ENCODE data around the gene PRKG1. TPM values are rescaled to one million over a fixed set of nuclear protein-coding genes. Genes with fewer than 3 reads are reported as not detected.

Gene PRKG1
- total and polyA plus RNA-seq, 2 of the 4 experiments (the other 2 are of a cell fraction), result 3.5 to 18.3 TPM

- intact Hi-C loops (cut with micrococcal nuclease) (loop anchor here (5.0 kb wide), 1 partner anchor 190 kb away; no protein-coding TSS in a partner anchor), in situ Hi-C loops (cut with MboI; ENCODE audit: low sequenced_read_pairs) (no loop called here), dilution Hi-C loops (cut with HindIII; ENCODE audit: low sequenced_read_pairs, unreplicated experiment) (no loop called here)
- Histone ChIP-seq H4K5ac (ENCODE audit: low read depth, low read length) (no peak overlapping the region), H3K4ac (ENCODE audit: low read depth, low read length) (no peak overlapping the region), H3K14ac (replicated peaks; ENCODE audit: low read depth, low read length) (peak overlapping the region; percentile 61; the same call in 1 of the 2 replicates), H2BK20ac (ENCODE audit: low read depth, low read length) (no peak overlapping the region), H3K27ac (ENCODE audit: insufficient read depth, low read length) (peak overlapping the region; percentile 66; the same call in 1 of the 2 replicates), H2AFZ (replicated peaks; ENCODE audit: low read length, poor library complexity) (peak overlapping the region; percentile 59), H3K4me3 (ENCODE audit: insufficient read depth, low read depth, low read length) (peak overlapping the region; percentile 27; the same call in 1 of the 2 replicates), H3K56ac (ENCODE audit: extremely low read depth, insufficient read depth, low read length) (no peak overlapping the region), H3K18ac (ENCODE audit: low read depth, low read length) (no peak overlapping the region), H4K8ac (ENCODE audit: low read depth in 2 of 2, low read length in 2 of 2) (no peak overlapping the region; a peak in 1 of 4 replicates), H3K9me3 (ENCODE audit: control insufficient read depth, insufficient read depth, low read length) (no peaks in the 10 kb centered on the region), H3K9ac (ENCODE audit: low read depth, low read length) (no peak overlapping the region; the same call in 1 of the 2 replicates), H3K4me2 (ENCODE audit: low read depth, low read length) (peak overlapping the region; percentile 69), H2AK5ac (ENCODE audit: low read depth, low read length) (no peak overlapping the region), H3K27me3 (ENCODE audit: control insufficient read depth, insufficient read depth, low read length) (no peaks in the 10 kb centered on the region), H3K79me1 (ENCODE audit: low read depth in 1 of 2, low read length in 2 of 2) (no peaks in the 10 kb centered on the region), H2BK120ac (ENCODE audit: low read depth, low read length) (no peak overlapping the region), H2BK15ac (ENCODE audit: low read depth, low read length) (no peak overlapping the region), H3K23ac (ENCODE audit: low read depth, low read length) (no peak overlapping the region), H2BK5ac (ENCODE audit: low read depth, low read length, poor library complexity, severe bottlenecking) (no peak overlapping the region), H3K36me3 (ENCODE audit: control insufficient read depth, insufficient read depth, low read length) (no peaks in the 10 kb centered on the region), H3K4me1 (ENCODE audit: control insufficient read depth, insufficient read depth, low read length) (peaks cover 6% of the 10 kb centered on the region), H4K91ac (ENCODE audit: insufficient read depth, low read depth, low read length) (no peak overlapping the region), H4K20me1 (ENCODE audit: insufficient read depth, low read length) (no peaks in the 10 kb centered on the region; the same call in 1 of the 2 replicates), H2AK9ac (replicated peaks; ENCODE audit: low read depth, low read length, poor library complexity) (no peak overlapping the region), H3K9me1 (ENCODE audit: insufficient read depth, low read length) (no peaks in the 10 kb centered on the region)
- DNase-seq, result peak; percentile 82
- ChIA-PET POLR2A (ENCODE audit: unreplicated experiment) (no interaction called here), CTCF (no interaction called here)
- peak; percentile 84 for ATAC-seq (ENCODE audit: low read depth)
- WGBS, 2 experiments (ENCODE audit: extremely low coverage in 2 of 2, insufficient read length in 1 of 2), result no CpG with 5 or more reads among the region's 4 CpGs
- BruUV-seq (replicated peaks), result no TSS peak
- no peak for TF ChIP-seq FOS (IDR thresholded peaks at IDR 0.05; ENCODE audit: low read depth, low read length)
- TF ChIP-seq POLR2A (IDR thresholded peaks at IDR 0.05; ENCODE audit: low read depth, low read length), result no peak
- TF ChIP-seq BHLHE40 (IDR thresholded peaks at IDR 0.05; ENCODE audit: low read depth, low read length), result no peak
- no peak for TF ChIP-seq CHD1 (IDR thresholded peaks at IDR 0.05; ENCODE audit: low read depth, low read length)
- TF ChIP-seq MAFK (IDR thresholded peaks at IDR 0.05; ENCODE audit: low read depth, low read length), result no peak
- no peak for TF ChIP-seq NFE2L2 (IDR thresholded peaks at IDR 0.05; ENCODE audit: low read depth, low read length)
- no peak for TF ChIP-seq RFX5 (IDR thresholded peaks at IDR 0.05; ENCODE audit: low read depth, low read length)
- TF ChIP-seq ELK1 (IDR thresholded peaks at IDR 0.05; ENCODE audit: borderline replicate concordance, low read depth, low read length), result no peak
- no peak for TF ChIP-seq RAD21 (IDR thresholded peaks at IDR 0.05; ENCODE audit: low read length)
- TF ChIP-seq MAZ (IDR thresholded peaks at IDR 0.05; ENCODE audit: borderline replicate concordance, low read depth, low read length), result no peak
- TF ChIP-seq RCOR1 (IDR thresholded peaks at IDR 0.05; ENCODE audit: insufficient replicate concordance, low read length), result no peak
- TF ChIP-seq SMC3 (IDR thresholded peaks at IDR 0.05; ENCODE audit: low read depth, low read length), result no peak
Observed at GRCh38 chr10:52027055-52027705, 952.9 kb downstream of the PRKG1 start.
